H54 (cell line): ENCODE measurements around the gene COX7C.
"Not testable (repeated sequence)": the region's sequence is repeated elsewhere in the genome, so short reads cannot be mapped to it uniquely, and the experiment has no call there.

Experiments used
- DNase-seq: peaks from one replicate; pipeline ENCODE4 v3.0.0; 2011; ENCODE audit warnings: low spot score, mixed read lengths; ENCODE audit not compliant: insufficient read length
- FAIRE-seq: peaks from 3 replicates; lab custom pipeline; 2011; peaks lifted over from hg19 to GRCh38; lab: Jason Lieb, UNC
- POLR2A ChIP-seq: IDR thresholded peaks from 2 replicates; pipeline ENCODE4 v1.6.1; 2011; ENCODE audit warnings: low read depth, mild to moderate bottlenecking, low read length

COX7C gene, protein sequence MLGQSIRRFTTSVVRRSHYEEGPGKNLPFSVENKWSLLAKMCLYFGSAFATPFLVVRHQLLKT

DNA sequence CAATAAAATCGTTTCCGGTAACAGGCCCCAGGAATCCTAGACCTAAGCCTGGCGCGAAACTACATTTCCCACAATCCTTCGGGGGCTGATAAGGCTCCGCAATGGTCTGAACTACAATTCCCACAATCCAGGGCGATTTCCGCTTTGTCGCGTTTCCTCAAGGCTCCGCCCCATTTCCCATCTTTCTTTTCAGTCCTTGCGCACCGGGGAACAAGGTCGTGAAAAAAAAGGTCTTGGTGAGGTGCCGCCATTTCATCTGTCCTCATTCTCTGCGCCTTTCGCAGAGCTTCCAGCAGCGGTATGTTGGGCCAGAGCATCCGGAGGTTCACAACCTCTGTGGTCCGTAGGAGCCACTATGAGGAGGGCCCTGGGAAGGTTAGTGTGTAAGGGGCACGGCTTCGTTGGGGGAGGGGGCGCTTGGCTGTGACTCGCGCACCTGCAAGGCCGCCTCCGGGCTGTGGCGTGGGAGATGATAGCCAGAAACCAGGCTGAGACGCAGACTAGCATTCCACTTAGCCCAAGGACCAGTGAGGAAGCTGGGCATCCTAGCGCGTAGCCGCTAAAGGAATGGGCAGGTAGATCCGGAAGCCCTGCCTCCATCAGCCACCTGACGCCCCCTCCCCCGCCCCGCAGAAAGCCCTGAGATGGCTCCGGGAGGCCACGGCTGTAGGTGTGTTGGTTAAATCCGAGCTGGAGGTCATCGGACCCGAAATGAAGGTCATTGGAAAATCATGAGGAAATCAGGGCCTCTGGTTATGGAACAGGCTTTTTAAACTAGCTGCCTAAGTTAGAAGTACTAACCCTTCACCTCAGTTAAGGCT lies at the start of gene COX7C:
TSS of gene COX7C (plus strand) at position 186 of the 821 bp plus-strand sequence. CDS start at position 301, 115 bp downstream.
- FAIRE-seq: peak; percentile 99
- TF ChIP-seq POLR2A: peak; percentile 65

GRCh38 chr5:86569522-86570426 lies 48.0 kb upstream of the COX7C start:
- DNase-seq, FAIRE-seq: not testable (repeated sequence)

More for the DNA sequence above, at the start of gene COX7C:
- peak; percentile 59 for DNase-seq

DNA sequence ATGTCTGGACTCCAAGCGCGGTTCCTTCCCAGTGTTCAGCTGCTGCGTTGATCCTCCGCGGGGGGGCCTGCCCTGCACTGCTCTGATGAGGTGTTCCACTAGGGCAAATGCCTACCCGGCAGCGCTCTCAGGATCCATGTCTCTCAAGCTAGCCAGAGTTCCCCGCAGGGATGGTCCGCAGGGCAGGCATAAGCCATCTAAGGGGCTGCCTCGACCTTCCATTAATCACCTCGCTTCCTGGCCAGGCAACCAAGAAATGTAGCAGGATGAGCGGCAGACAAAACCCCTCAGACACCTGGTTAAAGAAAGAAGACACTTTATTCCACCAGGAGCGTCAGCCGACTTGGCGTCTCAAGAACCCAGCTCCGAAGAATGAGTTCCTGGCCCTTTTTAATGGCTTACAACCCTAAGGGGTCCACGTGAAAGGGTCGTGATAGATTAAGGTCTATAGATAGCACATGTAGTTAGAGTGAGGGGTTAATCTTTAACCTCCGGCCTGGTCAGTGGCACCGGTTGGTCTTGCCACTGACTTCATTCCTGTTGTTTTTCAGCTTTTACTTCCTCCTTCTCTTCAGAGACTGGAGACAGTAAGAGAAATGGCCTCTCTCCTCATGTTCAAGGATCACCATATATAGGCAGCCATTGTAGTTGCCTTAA lies 47.2 kb upstream of the COX7C start:
- TF ChIP-seq POLR2A: no peak
- DNase-seq: no peak
- no peak for FAIRE-seq

DNA sequence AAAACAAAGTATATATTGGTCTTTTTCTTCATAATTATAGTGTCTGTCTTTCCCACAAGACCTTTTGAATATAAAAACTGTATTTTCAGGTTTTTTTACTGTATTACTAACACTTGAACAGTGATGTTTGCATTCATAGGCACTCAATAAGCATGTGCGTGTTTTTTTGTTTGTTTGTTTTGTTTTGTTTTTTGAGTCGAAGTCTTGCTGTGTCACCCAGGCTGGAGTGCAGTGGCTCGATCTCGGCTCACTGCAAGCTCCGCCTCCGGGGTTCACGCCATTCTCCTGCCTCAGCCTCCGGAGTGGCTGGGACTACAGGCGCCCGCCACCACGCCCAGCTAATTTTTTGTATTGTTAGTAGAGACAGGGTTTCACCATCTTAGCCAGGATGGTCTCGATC lies 46.6 kb upstream of the COX7C start:
- not testable (repeated sequence) for FAIRE-seq, DNase-seq

- no peak for DNase-seq
- no peak for FAIRE-seq
- no peak for TF ChIP-seq POLR2A
Measured at GRCh38 chr5:86572825-86573517, 44.8 kb upstream of the COX7C start.

DNA sequence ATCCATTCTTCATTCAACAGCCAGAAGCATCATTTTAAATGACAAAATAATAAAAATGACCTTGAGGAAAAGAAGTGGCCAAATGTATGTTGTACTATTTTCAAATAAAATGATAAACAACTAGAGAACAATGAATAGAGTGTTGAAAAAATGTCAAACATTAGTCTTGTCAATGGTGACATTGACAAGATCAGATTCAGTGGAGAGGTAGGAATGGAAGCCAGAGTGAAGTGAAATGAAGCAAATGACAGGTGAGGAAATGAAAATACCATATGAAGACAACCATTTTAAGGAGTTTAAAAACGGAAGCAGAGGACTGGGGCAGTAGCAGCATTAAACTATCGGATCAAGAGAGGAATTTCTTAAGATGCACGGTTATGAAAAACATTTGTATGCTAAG lies 38.2 kb upstream of the COX7C start:
- TF ChIP-seq POLR2A: no peak
- DNase-seq (no peak), FAIRE-seq (no peak)

DNA sequence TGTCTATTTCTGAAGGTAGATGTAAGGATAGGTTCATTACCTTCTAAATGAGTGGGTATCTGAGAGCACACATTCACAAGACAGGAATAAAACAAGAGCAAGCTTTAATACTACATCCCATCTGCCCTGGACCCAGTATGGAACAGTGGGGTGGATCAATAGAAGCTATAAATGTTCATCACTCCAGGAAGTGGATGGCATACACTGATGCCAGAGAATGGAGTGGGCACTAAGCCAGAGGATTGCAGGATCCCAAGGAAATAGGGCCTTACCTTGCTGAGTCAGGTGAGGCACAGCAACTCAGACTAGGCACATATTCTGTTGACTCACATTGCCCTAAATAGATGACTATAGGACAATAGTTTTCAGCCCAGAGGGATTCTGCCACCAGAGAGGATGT lies 21.3 kb upstream of the COX7C start:
- no peak for TF ChIP-seq POLR2A
- FAIRE-seq: no peak
- DNase-seq: no peak

DNA sequence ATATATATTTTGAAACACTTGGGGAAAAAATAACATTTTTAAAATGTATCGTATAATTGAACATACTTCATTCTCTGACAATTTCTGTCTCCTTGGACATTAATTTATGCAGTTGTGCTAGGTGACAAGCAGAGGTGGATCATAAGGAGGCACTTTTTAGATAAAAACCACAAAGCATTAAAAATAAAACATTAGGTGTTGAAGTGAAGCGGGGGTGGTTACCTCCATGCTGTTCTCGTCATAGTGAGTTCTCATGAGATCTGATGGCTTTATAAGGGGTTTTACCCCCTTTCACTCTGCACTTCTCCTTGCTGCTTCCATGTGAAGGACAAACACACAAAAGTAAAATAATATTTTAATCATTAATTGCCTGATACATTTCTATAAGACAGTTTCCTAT lies 11.9 kb upstream of the COX7C start:
- FAIRE-seq (no peak), DNase-seq (no peak)
- TF ChIP-seq POLR2A: no peak

DNA sequence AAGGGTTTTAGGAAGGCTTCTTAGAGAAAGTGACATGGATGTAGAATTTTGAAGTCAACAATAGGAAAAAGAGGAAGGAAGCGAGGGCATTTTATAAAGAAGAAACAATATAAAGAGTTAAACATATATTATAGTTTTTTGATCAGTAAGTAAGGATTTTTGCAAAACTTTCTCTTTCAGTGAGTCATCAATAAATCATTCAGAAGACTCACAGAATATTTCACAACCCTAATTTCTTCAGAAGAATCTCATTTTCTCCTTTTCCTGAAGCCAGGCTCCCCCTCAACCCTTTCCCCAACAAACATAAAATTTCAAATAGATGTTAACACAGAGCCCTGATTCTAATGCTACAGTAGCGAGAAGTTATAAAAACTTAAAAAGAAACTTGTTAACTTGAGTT lies 4.3 kb upstream of the COX7C start:
- no peak for DNase-seq
- FAIRE-seq: no peak

DNA sequence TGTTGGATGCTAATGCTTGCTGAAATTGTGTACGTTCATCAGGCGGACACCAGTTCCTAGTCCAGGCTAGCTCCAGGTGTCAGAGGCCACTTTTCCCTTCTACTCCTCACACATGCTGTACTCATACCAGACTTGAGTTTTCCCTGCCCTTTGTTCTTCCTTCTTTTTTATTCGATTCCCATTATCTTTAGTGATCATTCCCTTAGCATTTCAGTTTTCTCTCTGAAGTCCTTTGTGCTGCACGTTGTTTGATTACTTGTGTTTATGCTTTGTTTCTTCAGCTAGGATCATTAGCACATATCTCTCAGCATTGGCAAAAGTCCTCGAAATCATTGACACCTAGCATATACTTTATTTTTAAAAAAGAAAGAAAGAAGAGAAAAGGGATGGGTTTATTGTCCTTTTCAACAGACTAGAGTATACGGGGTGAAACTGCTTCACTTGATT lies 409 bp upstream of the COX7C start:
- DNase-seq (no peak), FAIRE-seq (no peak)
- no peak for TF ChIP-seq POLR2A

More for the DNA sequence above, 4.3 kb upstream of the COX7C start:
- no peak for TF ChIP-seq POLR2A

GRCh38 chr5:86623785-86624483 lies 6.2 kb downstream of the COX7C start:
- FAIRE-seq (no peak), DNase-seq (no peak)
- TF ChIP-seq POLR2A: no peak

DNA sequence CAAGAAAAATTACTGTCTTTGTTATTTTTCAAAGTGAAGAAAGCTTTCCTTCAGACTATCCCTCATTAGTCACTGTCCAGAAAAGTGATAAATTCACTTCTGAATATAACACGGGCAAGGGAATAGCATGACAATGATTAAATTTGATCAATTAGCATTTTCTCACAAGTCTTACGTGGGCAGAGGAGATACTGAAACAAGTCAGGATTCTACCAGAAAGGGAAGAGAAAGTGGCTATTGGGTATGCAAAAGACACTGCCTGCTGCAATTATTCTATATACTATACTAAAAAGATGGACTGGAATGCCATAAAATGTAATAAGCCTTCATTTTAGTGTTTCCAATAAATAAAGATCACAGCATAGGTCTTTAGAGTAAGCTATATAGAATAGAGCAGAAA lies 7.4 kb downstream of the COX7C start:
- no peak for TF ChIP-seq POLR2A
- DNase-seq (no peak), FAIRE-seq (no peak)

- TF ChIP-seq POLR2A: no peak
- DNase-seq (no peak), FAIRE-seq (no peak)
Measured at GRCh38 chr5:86626149-86626548, 8.4 kb downstream of the COX7C start.
